CD14-positive monocyte (primary cell): ENCODE data around the gene OR51I1. TPM values are rescaled to one million over a fixed set of nuclear protein-coding genes. Genes with fewer than 3 reads are reported as not detected.

Experiments used
- DNase-seq, 3 donors: peaks; one replicate each; pipeline ENCODE4 v3.0.0-alpha.2; 2011 to 2022
- H2AFZ ChIP-seq: 2 replicates; pipeline ENCODE4 v1.6.0; 2012; ENCODE audit warnings: mild to moderate bottlenecking, low read depth, low read length, inconsistent platforms; ENCODE audit not compliant: insufficient read depth, poor library complexity, severe bottlenecking
- H3K27ac ChIP-seq, 2 donors: 1 replicate in 1 of 2; 2 replicates in 1 of 2; pipeline ENCODE4 v1.5.1; 2012 to 2013; ENCODE audit warnings: low read length in 2 of 2, control low read depth in 1 of 2, inconsistent platforms in 1 of 2, low read depth in 1 of 2, mild to moderate bottlenecking in 1 of 2
- H3K27me3 ChIP-seq, 2 donors: one replicate each; pipeline versions ENCODE4 v1.6.0 to v1.6.1; 2011 to 2013; ENCODE audit warnings: low read length in 2 of 2; ENCODE audit not compliant: control insufficient read depth in 2 of 2, insufficient read depth in 2 of 2
- H3K36me3 ChIP-seq, 2 donors: replicated peaks in 1 of 2; 1 replicate in 1 of 2; 2 replicates in 1 of 2; pipeline versions ENCODE4 v1.5.1 to v1.6.1; 2012 to 2013; ENCODE audit warnings: low read length in 2 of 2, control low read depth in 1 of 2, inconsistent platforms in 1 of 2, mild to moderate bottlenecking in 1 of 2; ENCODE audit not compliant: insufficient read depth in 2 of 2, control insufficient read depth in 1 of 2
- H3K4me1 ChIP-seq, 2 donors: 1 replicate in 1 of 2; 2 replicates in 1 of 2; pipeline versions ENCODE4 v1.5.1 to v1.6.1; 2012 to 2013; ENCODE audit warnings: low read length in 2 of 2, control low read depth in 1 of 2, inconsistent platforms in 1 of 2, mild to moderate bottlenecking in 1 of 2, moderate library complexity in 1 of 2; ENCODE audit not compliant: insufficient read depth in 2 of 2, control insufficient read depth in 1 of 2
- H3K4me2 ChIP-seq: replicated peaks from 2 replicates; pipeline ENCODE3; 2012; ENCODE audit warnings: low read length, moderate library complexity, mild to moderate bottlenecking; ENCODE audit not compliant: poor library complexity, severe bottlenecking; ENCODE audit errors: extremely low read depth
- H3K4me3 ChIP-seq, 3 experiments: fragments of 200-600 bp in 1 of 3; sonication (generic) in 1 of 3; replicated peaks in 1 of 3; 1 replicate in 2 of 3; 2 replicates in 1 of 3; pipeline ENCODE4 v1.5.1; 2011 to 2013; ENCODE audit warnings: low read length in 3 of 3, mild to moderate bottlenecking in 3 of 3, control low read depth in 2 of 3, low read depth in 2 of 3, inconsistent platforms in 1 of 3, moderate library complexity in 1 of 3
- H3K79me2 ChIP-seq: 2 replicates; pipeline ENCODE4 v1.6.0; 2012; ENCODE audit warnings: mild to moderate bottlenecking, control low read depth, inconsistent platforms, low read length, moderate library complexity; ENCODE audit not compliant: insufficient read depth
- H3K9ac ChIP-seq: 2 replicates; pipeline ENCODE4 v1.6.0; 2017; ENCODE audit warnings: low read length, mild to moderate bottlenecking; ENCODE audit not compliant: insufficient read depth, poor library complexity, severe bottlenecking
- H3K9me3 ChIP-seq, 2 donors: replicated peaks in 1 of 2; 1 replicate in 1 of 2; 2 replicates in 1 of 2; pipeline versions ENCODE4 v1.5.1 to v1.6.1; 2012 to 2013; ENCODE audit warnings: low read length in 2 of 2, control low read depth in 1 of 2; ENCODE audit not compliant: control insufficient read depth in 1 of 2, insufficient read depth in 1 of 2
- H4K20me1 ChIP-seq: 2 replicates; pipeline ENCODE4 v1.6.0; 2012; ENCODE audit warnings: mild to moderate bottlenecking, low read length, control low read depth, moderate library complexity; ENCODE audit not compliant: insufficient read depth
- H3K27ac Mint-ChIP-seq, 7 donors: one replicate each; pipeline ENCODE4 v1.8.0; 2020; ENCODE audit warnings: mild to moderate bottlenecking in 7 of 7, mixed read lengths in 7 of 7, moderate library complexity in 6 of 7, inconsistent platforms in 2 of 7
- H3K27me3 Mint-ChIP-seq, 3 donors: one replicate each; pipeline ENCODE4 v1.8.0; 2021 to 2022; ENCODE audit warnings: low read depth in 3 of 3, mild to moderate bottlenecking in 3 of 3, mixed read lengths in 3 of 3, moderate library complexity in 3 of 3, inconsistent platforms in 1 of 3
- H3K36me3 Mint-ChIP-seq, 2 donors: one replicate each; pipeline ENCODE4 v1.8.0; 2020; ENCODE audit warnings: mixed read lengths in 2 of 2, inconsistent platforms in 1 of 2, mild to moderate bottlenecking in 1 of 2
- H3K4me1 Mint-ChIP-seq: one replicate; pipeline ENCODE4 v1.8.0; 2020; ENCODE audit warnings: mild to moderate bottlenecking, mixed read lengths
- H3K4me3 Mint-ChIP-seq, 2 donors: one replicate each; pipeline ENCODE4 v1.8.0; 2020; ENCODE audit warnings: mild to moderate bottlenecking in 2 of 2, mixed read lengths in 2 of 2, moderate library complexity in 1 of 2
- H3K9me3 Mint-ChIP-seq, 7 donors: one replicate each; pipeline ENCODE4 v1.8.0; 2020 to 2022; ENCODE audit warnings: mixed read lengths in 7 of 7, mild to moderate bottlenecking in 6 of 7, moderate library complexity in 6 of 7, inconsistent platforms in 2 of 7
- intact Hi-C, 2 donors: fragments of 100-400 bp; cut with micrococcal nuclease; formaldehyde crosslinking; loops; one replicate each; pipeline versions ENCODE4 v1.15.0 to v1.15.1; 2023
- polyA plus RNA-seq, 3 donors: library from polyadenylated mRNA; depleted of rRNA in 1 of 3; unstranded in 2 of 3; stranded (reverse) in 1 of 3; fragments of 300-500 nt in 2 of 3; fragments of >200 nt in 1 of 3; fragmentation: Illumina TruSeq in 2 of 3; gene quantifications; 1 replicate in 2 of 3; 2 replicates in 1 of 3; pipeline ENCODE4 v1.2.3, GENCODE V29; 2012 to 2021
- TF ChIP-seq, protein P1 (sequence below): fragments of 200-600 bp; IDR thresholded peaks from one replicate; pipeline ENCODE4 v1.8.0; 2022; ENCODE audit warnings: antibody characterized with exemption, mild to moderate bottlenecking

OR51I1 gene
- polyA plus RNA-seq, 3 donors = not detected

DNA sequence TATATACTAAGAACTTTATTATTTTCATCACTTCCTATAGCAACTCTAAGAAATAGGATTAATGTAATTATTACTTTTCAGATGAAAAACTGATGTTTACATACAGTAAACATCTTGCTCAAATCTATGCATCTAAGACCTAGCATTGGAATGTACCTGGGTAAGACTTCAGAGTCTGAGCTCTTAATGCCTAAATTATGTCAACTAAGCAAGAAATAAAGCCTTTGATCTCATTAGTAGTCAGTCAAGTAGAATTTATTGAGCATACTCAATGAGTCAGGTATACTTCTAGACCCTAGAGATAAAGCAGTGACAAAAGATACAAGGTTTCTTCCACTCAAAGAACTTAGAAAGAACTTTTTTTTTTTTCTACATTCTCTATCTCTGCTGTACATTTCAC lies 36.1 kb downstream of the OR51I1 start:
- no peak overlapping the region for H3K4me3 ChIP-seq
- peaks cover 0 to 5% (median 3%) of the 10 kb centered on the region in 7 donors for H3K9me3 Mint-ChIP-seq
- H3K4me3 Mint-ChIP-seq = no peak overlapping the region
- H4K20me1 ChIP-seq = no peaks in the 10 kb centered on the region
- peaks cover 0 to 7% of the 10 kb centered on the region in 2 donors for H3K9me3 ChIP-seq
- H3K27me3 Mint-ChIP-seq = peaks cover 0 to 3% (median 3%) of the 10 kb centered on the region in 3 donors
- H3K27ac ChIP-seq = no peak overlapping the region
- H2AFZ ChIP-seq = no peak overlapping the region
- DNase-seq = no peak
- H3K36me3 ChIP-seq = no peaks in the 10 kb centered on the region
- no peaks in the 10 kb centered on the region for H3K36me3 Mint-ChIP-seq
- no peaks in the 10 kb centered on the region for H3K27me3 ChIP-seq
- H3K4me1 Mint-ChIP-seq = no peaks in the 10 kb centered on the region
- intact Hi-C loops = no loop called here
- H3K27ac Mint-ChIP-seq = no peak overlapping the region
- no peaks in the 10 kb centered on the region for H3K4me1 ChIP-seq
- no peak overlapping the region for H3K9ac ChIP-seq
- H3K79me2 ChIP-seq = no peaks in the 10 kb centered on the region
- TF ChIP-seq, protein P1, sequence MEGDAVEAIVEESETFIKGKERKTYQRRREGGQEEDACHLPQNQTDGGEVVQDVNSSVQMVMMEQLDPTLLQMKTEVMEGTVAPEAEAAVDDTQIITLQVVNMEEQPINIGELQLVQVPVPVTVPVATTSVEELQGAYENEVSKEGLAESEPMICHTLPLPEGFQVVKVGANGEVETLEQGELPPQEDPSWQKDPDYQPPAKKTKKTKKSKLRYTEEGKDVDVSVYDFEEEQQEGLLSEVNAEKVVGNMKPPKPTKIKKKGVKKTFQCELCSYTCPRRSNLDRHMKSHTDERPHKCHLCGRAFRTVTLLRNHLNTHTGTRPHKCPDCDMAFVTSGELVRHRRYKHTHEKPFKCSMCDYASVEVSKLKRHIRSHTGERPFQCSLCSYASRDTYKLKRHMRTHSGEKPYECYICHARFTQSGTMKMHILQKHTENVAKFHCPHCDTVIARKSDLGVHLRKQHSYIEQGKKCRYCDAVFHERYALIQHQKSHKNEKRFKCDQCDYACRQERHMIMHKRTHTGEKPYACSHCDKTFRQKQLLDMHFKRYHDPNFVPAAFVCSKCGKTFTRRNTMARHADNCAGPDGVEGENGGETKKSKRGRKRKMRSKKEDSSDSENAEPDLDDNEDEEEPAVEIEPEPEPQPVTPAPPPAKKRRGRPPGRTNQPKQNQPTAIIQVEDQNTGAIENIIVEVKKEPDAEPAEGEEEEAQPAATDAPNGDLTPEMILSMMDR = no peak
- H3K4me2 ChIP-seq = no peak overlapping the region

DNA sequence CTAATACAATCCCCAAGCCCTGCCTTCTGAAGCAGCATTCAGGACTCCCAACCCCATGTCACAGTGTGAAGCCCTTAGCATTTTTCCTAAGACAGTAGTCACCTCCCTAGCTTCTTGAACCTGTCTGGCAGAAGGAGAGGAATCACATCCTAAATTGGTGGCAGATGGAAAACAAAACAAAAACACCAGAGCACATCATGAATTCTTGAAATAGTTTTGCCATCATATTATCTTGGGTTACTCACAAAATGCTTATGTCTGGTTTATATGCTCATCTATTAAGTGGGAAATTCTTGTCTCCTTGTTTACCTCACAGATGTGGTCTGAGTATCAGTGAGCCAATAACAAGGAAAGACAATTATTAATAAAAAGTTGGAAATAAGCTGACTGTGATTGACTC lies 42.4 kb downstream of the OR51I1 start:
- H3K4me3 ChIP-seq = no peak overlapping the region
- no peaks in the 10 kb centered on the region for H3K27me3 ChIP-seq
- no peak overlapping the region for H3K27ac ChIP-seq
- H3K27ac Mint-ChIP-seq = no peak overlapping the region
- peaks cover 0 to 4% (median 2%) of the 10 kb centered on the region in 7 donors for H3K9me3 Mint-ChIP-seq
- H3K79me2 ChIP-seq = no peaks in the 10 kb centered on the region
- intact Hi-C loops = no loop called here
- H3K4me3 Mint-ChIP-seq = no peak overlapping the region
- H3K36me3 ChIP-seq = no peaks in the 10 kb centered on the region
- DNase-seq = no peak
- H3K4me1 Mint-ChIP-seq = no peaks in the 10 kb centered on the region
- H3K9me3 ChIP-seq = peaks cover 0 to 7% of the 10 kb centered on the region in 2 donors
- H3K9ac ChIP-seq = no peak overlapping the region
- H3K36me3 Mint-ChIP-seq = no peaks in the 10 kb centered on the region
- no peaks in the 10 kb centered on the region for H4K20me1 ChIP-seq
- no peaks in the 10 kb centered on the region for H3K4me1 ChIP-seq
- TF ChIP-seq, protein P1 = no peak
- no peak overlapping the region for H3K4me2 ChIP-seq
- H2AFZ ChIP-seq = no peak overlapping the region
- H3K27me3 Mint-ChIP-seq = peaks cover 0 to 4% (median 3%) of the 10 kb centered on the region in 3 donors
